COR-L47 (cell line): Measurements from ENCODE around the gene DEUP1.
"Not testable (repeated sequence)": the region's sequence is repeated elsewhere in the genome, so short reads cannot be mapped to it uniquely, and the experiment has no call there.

Experiments used
- DNase-seq: peaks from one replicate; lab custom pipeline; 2025; lab: John Stamatoyannopoulos, UW

DEUP1 gene, protein sequence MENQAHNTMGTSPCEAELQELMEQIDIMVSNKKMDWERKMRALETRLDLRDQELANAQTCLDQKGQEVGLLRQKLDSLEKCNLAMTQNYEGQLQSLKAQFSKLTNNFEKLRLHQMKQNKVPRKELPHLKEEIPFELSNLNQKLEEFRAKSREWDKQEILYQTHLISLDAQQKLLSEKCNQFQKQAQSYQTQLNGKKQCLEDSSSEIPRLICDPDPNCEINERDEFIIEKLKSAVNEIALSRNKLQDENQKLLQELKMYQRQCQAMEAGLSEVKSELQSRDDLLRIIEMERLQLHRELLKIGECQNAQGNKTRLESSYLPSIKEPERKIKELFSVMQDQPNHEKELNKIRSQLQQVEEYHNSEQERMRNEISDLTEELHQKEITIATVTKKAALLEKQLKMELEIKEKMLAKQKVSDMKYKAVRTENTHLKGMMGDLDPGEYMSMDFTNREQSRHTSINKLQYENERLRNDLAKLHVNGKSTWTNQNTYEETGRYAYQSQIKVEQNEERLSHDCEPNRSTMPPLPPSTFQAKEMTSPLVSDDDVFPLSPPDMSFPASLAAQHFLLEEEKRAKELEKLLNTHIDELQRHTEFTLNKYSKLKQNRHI

DNA sequence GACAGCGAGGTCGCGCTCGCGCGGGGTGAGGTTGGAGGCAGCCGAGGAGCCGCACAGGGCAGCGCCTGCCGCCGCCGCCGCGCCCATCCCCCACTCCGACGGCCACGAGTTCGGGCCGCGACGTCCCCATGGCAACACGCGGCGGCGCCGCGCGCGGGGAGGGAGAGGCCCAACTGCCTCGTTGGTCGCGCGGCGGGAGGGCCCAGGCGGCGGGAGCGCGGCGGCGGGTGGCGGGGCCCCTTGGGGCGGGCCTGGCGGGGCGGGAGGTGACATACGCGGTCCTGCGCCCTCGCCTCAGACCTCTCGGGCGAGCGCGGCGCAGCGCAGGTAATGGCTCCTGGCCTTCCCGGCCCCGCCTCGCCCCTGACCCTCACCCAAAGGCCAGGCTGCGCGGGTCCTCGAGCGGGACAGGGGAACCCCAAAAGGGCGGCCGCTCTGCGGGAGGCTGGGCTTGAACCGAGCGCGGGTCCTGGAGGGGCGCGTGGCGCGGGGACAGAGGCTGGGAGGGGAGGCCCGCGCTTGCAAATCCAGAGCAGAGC lies at the start of gene DEUP1:
Gene DEUP1, plus strand, starts transcription at position 297 of the 539 bp plus-strand sequence. CDS start 1,518 bp downstream, outside the sequence.
- peak; percentile 75 for DNase-seq

- no peak for DNase-seq
Observed at GRCh38 chr11:93285430-93285829, 45.1 kb upstream of the DEUP1 start.

- no peak for DNase-seq
Observed at GRCh38 chr11:93287434-93287833, 43.1 kb upstream of the DEUP1 start.

- peak; percentile 4 for DNase-seq
Observed at GRCh38 chr11:93288079-93288478, 42.5 kb upstream of the DEUP1 start.

GRCh38 chr11:93288767-93289166 lies 41.8 kb upstream of the DEUP1 start:
- DNase-seq: no peak

DNA sequence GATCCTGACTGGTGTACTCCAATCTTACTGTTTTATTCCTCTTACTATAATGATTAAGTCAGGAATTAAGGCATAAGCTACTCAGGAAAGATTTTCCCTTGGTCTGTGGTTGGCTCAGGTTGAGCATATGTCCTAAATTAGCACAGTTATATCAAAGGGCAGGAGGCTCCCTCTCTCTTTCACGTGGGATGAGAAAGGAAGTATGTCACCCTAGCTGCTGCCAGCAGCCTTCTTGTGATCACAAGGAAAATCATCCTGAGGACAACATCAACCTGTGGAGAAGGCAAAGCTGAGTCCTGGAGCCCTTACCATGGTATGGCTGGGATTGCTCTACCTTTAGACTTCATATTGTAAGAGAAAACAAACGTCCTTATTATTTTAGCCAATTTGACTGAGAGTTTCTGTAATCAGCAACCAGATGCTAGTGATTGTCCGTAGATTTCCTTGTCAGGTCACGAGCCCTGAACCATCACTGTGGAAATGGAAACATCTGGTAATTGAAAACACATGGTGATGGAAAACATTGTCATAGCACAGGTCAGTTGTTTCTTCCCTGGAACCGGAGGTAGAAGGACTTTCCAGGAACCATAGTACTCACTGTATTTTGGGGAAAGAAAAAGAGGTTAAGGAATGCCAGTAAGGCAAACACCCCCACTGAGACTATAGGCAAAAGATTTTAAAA lies 40.6 kb upstream of the DEUP1 start:
- no peak for DNase-seq

GRCh38 chr11:93291110-93291509 lies 39.4 kb upstream of the DEUP1 start:
- DNase-seq: no peak

DNA sequence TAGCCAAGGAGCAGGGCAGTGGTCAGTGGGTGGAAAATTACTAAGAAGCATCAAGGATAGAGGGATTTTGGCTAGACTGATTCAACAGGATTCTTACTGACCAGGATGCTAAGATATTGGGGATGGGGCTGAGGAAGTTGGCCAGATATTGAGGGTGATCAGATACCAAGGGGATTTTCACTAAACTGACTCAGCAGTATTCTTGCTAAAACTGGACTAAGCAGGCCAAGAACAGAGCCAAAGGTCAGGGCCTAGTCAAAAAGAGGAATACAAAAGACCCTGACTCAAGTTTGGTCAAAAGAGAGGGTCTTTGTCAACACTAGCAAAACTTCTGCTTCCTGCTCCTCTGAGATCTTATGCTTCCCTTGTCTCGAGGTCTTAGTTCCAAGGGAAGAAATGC lies 38.6 kb upstream of the DEUP1 start:
- no peak for DNase-seq

DNA sequence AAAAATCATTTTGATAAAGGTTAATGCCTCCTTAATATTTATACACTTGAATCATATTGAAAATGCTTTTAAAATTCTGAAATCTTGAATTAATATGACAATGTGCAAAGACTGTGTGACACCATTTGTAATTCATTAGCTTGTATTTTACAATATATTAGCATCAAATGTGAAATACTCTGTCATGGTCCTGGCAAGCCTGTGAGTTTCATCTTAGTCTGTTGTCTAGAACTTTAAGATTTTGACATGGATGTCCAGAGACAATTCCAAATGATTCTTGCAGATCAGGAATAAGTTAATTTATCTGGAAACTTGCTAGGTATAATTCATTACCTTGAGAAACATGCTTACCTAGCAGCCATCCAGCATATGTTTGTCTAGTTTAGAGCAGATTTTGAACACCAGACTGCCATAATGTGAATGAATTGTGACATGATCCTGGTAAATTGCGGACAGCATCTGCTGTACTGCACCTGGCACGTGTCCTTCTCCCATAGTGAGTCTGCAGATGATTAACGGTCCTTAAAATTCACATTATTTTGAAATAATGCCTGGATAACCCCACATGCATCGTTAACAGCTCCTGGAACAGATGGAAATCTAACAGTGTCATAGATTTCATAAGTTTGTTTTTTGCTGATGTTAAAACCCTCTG lies 34.5 kb upstream of the DEUP1 start:
- no peak for DNase-seq

- no peak for DNase-seq
Observed at GRCh38 chr11:93303689-93304088, 26.9 kb upstream of the DEUP1 start.

GRCh38 chr11:93314399-93314798 lies 16.1 kb upstream of the DEUP1 start:
- DNase-seq: not testable (repeated sequence)

GRCh38 chr11:93319224-93319839 lies 11.2 kb upstream of the DEUP1 start:
- no peak for DNase-seq

DNA sequence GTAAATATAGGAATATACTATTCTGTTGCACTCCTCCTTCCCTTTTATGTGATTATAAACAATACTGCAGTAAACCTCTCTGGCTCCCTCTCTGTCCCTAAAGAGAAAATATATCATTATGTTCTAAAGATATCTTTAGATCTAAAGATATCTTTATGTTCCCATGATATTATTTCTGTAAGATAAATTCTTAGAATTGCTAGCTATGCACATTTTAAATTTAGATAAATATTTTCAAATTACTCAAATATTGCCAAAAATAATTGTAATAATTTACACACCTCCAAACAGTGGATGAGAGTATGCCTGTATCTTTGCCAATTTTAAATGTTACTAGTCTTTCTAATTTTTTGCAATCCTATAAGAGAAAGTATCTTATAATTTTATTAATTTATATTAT lies 10.3 kb upstream of the DEUP1 start:
- no peak for DNase-seq

DNA sequence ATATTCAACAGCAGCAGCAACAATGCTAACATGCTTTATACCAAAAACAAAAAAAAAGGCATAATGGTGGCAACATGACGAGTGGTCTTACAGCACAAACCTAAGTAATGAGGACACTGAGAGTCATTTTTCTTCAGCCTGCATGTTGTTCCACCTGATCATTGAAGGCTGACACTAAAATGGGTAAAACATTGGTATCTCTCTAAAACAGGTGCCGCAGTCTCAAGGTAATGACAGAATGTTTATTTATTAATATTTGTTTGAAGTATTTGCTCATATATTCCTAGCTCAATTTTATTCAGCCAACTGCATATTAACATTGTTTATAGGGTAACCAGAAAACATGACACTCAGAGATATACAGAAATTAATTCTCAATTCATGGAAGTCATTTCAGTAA lies 8.3 kb upstream of the DEUP1 start:
- DNase-seq: no peak

DNA sequence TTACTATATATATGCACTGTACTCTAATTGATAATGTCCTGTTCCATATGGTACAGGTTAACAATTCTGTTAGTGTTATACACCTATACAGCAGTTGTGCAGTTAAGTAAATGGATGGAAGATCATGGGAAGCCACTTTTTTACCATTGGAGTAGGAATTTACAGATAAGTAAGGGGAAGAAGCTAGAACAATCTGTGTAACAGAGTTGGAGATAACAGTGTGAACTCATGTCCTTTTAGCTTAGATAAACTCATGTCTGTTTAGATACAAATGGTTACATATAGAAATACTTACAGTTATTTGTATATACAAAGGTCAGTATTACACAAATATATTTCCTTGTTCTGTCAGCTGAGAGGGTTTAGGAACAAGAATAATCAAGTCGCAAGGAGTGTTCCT lies 6.8 kb upstream of the DEUP1 start:
- no peak for DNase-seq

- DNase-seq: no peak
Observed at GRCh38 chr11:93324500-93324899, 6.0 kb upstream of the DEUP1 start.

- DNase-seq: no peak
Observed at GRCh38 chr11:93326681-93327080, 3.9 kb upstream of the DEUP1 start.

DNA sequence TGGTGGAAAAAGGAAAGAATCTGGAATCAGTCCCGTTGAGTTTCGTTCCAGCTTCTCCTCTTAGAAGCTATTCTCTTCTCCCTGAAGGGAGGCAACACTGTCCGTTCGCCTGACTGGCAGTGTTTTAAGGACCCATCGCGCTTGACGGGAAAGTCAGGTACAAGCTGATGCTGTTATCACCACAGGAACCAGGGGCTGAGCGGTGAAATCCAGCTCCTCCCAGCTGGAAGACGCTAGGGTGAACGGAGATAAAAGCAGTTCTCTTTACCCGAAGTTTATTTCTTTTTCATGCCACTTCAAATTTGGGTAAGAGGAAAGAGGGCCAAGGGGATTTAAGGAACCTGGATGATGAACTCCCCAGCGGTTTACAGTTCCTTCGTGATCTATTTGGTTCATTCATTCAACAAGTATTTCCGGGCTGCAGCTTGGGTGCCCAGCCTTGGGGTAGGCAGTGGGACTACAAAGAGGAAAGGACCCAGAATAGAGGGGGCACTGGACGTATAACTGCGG lies 551 bp upstream of the DEUP1 start:
- peak; percentile 72 for DNase-seq

DNA sequence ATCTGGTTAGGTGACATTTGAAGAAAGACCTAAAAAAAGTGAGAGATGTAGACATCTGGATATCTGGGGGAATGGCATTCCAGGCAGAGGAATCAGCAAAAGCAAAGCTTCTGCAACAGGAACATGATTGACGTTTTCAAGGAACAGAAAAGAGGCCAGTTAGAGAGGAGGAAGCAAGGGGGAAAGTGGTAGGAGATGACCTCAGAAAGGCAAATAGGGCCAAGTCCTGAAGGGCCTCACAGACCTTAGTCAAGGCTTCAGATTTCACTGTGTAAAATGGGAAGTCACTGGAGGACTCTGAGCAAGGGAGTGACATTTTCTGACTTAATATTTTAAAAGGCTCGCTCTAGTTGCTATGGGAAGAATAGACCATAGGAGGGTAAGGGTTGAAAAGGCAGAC lies 9.7 kb downstream of the DEUP1 start:
- no peak for DNase-seq

DNA sequence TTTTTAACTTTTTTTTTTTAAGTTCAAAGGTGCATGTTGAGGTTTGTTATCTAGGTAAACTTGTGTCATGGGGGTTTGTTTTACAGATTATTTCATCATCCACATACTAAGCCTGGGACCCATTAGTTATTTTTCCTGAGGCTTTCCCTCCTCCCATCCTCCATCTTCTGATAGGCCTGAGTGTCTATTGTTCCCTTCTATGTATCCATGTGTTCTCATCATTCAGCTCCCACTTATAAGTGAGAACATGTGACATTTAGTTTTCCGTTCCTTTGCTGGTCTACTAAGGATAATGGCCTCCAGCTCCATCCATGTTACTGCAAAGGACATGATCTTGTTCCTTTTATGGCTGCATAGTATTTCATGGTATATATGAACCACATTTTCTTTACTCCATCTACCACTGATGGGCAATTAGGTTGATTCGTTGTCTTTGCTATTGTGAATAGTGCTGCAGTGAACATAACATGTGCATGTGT lies 14.4 kb downstream of the DEUP1 start:
- DNase-seq: no peak

DNA sequence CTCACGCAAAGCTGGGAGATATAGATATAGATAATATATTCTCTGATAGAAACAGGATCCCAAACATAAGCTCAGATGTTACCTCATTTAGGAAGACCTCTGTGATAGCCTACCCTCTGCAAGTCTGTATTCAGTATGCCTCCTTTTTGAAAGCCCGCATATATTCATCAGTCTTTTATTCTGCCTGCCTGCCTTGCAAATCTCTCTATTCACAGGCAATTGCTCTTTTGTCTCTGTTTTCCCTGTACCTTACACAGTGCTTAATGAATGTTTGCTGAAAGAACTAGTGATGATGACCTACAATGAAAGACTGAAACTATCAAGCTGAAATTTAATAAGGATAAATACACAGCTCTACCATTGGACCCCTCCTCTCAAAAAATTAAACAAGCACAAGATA lies 18.4 kb downstream of the DEUP1 start:
- DNase-seq: peak; percentile 19
